HepG2 (cell line): ENCODE results near the gene MAGEA4.

Experiments used
- CHD2 ChIP-seq: IDR thresholded peaks from 2 replicates; pipeline ENCODE4 v1.6.1; 2011; ENCODE audit warnings: low read depth, low read length, improper control_type of control experiment
- FOXK2 ChIP-seq: fragments of 450-650 bp; IDR thresholded peaks from 2 replicates; pipeline ENCODE4 v1.6.1; 2016
- PHF21A ChIP-seq: sonication (generic); formaldehyde crosslinking; IDR thresholded peaks from 2 replicates; pipeline ENCODE4 v1.5.0; 2020; ENCODE audit warnings: mild to moderate bottlenecking, missing genetic modification reagents
- ZBTB1 ChIP-seq: sonication (generic); formaldehyde crosslinking; IDR thresholded peaks from 2 replicates; pipeline ENCODE4 v1.4.0; 2020; ENCODE audit warnings: missing genetic modification reagents, borderline replicate concordance
- TF ChIP-seq, protein P1 (sequence below): sonication (generic); formaldehyde crosslinking; IDR thresholded peaks from 2 replicates; pipeline ENCODE4 v1.5.0; 2020; ENCODE audit warnings: mild to moderate bottlenecking, missing genetic modification reagents, moderate library complexity

DNA sequence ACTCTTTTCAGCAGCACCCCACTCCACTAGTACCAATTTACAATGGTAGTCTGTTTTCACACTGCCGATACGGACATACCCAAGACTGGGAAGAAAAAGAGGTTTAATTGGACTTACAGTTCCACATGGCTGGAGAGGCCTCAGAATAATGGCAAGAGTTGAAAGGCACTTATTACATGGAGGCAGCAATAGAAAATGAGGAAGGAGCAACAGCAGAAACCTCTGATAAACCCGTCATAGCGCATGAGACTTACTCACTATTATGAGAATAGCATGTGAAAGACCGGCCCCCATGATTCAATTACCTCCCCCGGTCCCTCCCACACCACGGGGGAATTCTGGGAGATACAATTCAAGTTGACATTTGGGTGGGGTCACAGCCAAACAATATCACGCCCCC lies 34.1 kb upstream of the MAGEA4 start:
- TF ChIP-seq CHD2 (no peak), FOXK2 (no peak), ZBTB1 (CRISPR knock-in tag) (no peak), PHF21A (CRISPR knock-in tag) (no peak)
- TF ChIP-seq, protein P1, sequence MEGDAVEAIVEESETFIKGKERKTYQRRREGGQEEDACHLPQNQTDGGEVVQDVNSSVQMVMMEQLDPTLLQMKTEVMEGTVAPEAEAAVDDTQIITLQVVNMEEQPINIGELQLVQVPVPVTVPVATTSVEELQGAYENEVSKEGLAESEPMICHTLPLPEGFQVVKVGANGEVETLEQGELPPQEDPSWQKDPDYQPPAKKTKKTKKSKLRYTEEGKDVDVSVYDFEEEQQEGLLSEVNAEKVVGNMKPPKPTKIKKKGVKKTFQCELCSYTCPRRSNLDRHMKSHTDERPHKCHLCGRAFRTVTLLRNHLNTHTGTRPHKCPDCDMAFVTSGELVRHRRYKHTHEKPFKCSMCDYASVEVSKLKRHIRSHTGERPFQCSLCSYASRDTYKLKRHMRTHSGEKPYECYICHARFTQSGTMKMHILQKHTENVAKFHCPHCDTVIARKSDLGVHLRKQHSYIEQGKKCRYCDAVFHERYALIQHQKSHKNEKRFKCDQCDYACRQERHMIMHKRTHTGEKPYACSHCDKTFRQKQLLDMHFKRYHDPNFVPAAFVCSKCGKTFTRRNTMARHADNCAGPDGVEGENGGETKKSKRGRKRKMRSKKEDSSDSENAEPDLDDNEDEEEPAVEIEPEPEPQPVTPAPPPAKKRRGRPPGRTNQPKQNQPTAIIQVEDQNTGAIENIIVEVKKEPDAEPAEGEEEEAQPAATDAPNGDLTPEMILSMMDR (CRISPR knock-in tag), result no peak
